Naive thymus-derived CD4-positive, alpha-beta T cell (primary cell): ENCODE measurements around the gene KCNT1. TPM values are rescaled to one million over a fixed set of nuclear protein-coding genes. Genes with fewer than 3 reads are reported as not detected.

Source experiments
- ATAC-seq: fragments of 150-1000 bp; cut with Tn5 transposase; 2 replicates; pipeline ENCODE4 v1.10.0; 2021; ENCODE audit warnings: mild to moderate bottlenecking, moderate library complexity
- CTCF ChIA-PET: fragments of 350-600 bp; sonication (Branson Sonifier 250); formaldehyde crosslinking; loops from one replicate; lab custom pipeline; 2021; ENCODE audit warnings: antibody characterized with exemption; lab: Charles Lee
- POLR2A ChIA-PET: fragments of 350-600 bp; sonication (Branson Sonifier 250); formaldehyde crosslinking; loops from one replicate; lab custom pipeline; 2021; ENCODE audit warnings: antibody characterized with exemption, inconsistent platforms; lab: Charles Lee
- DNase-seq, 9 donors: peaks; one replicate each; pipeline versions ENCODE4 v3.0.0 to v3.0.0-alpha.2; 2020 to 2022; ENCODE audit warnings: mixed read lengths in 1 of 9
- H3K27ac ChIP-seq: one replicate; pipeline ENCODE4 v1.7.0; 2013; ENCODE audit warnings: mild to moderate bottlenecking, low read depth, low read length, moderate library complexity
- H3K27me3 ChIP-seq, 2 donors: one replicate each; pipeline ENCODE4 v1.7.0; 2013; ENCODE audit warnings: low read length in 2 of 2, mild to moderate bottlenecking in 2 of 2, moderate library complexity in 2 of 2; ENCODE audit not compliant: control insufficient read depth in 2 of 2, insufficient read depth in 2 of 2
- H3K36me3 ChIP-seq, 3 experiments: 1 replicate in 2 of 3; 2 replicates in 1 of 3; pipeline ENCODE4 v1.7.0; 2013; ENCODE audit warnings: low read length in 3 of 3, mild to moderate bottlenecking in 3 of 3, moderate library complexity in 1 of 3; ENCODE audit not compliant: insufficient read depth in 3 of 3, control insufficient read depth in 2 of 3
- H3K4me1 ChIP-seq, 2 donors: one replicate each; pipeline ENCODE4 v1.7.0; 2013; ENCODE audit warnings: low read length in 2 of 2, mild to moderate bottlenecking in 2 of 2, moderate library complexity in 1 of 2; ENCODE audit not compliant: control insufficient read depth in 2 of 2, insufficient read depth in 2 of 2
- H3K4me3 ChIP-seq: 2 replicates; pipeline ENCODE4 v1.7.0; 2013; ENCODE audit warnings: mild to moderate bottlenecking, low read length
- H3K9me3 ChIP-seq, 3 experiments: 1 replicate in 2 of 3; 2 replicates in 1 of 3; pipeline ENCODE4 v1.7.0; 2013; ENCODE audit warnings: low read length in 3 of 3; ENCODE audit not compliant: control insufficient read depth in 2 of 3
- H3K27ac Mint-ChIP-seq, 9 donors: one replicate each; pipeline ENCODE4 v1.8.0; 2020 to 2022; ENCODE audit warnings: mixed read lengths in 9 of 9, mild to moderate bottlenecking in 8 of 9, moderate library complexity in 5 of 9, inconsistent platforms in 2 of 9
- H3K27me3 Mint-ChIP-seq, 5 donors: one replicate each; pipeline ENCODE4 v1.8.0; 2021 to 2022; ENCODE audit warnings: mixed read lengths in 5 of 5, mild to moderate bottlenecking in 1 of 5
- H3K36me3 Mint-ChIP-seq, 5 donors: one replicate each; pipeline ENCODE4 v1.8.0; 2020 to 2022; ENCODE audit warnings: mixed read lengths in 5 of 5, mild to moderate bottlenecking in 3 of 5, inconsistent platforms in 1 of 5
- H3K4me1 Mint-ChIP-seq, 7 donors: one replicate each; pipeline ENCODE4 v1.8.0; 2020 to 2022; ENCODE audit warnings: mixed read lengths in 7 of 7, mild to moderate bottlenecking in 3 of 7, inconsistent platforms in 1 of 7
- H3K4me3 Mint-ChIP-seq, 10 donors: one replicate each; pipeline ENCODE4 v1.8.0; 2020 to 2022; ENCODE audit warnings: mild to moderate bottlenecking in 10 of 10, mixed read lengths in 10 of 10, moderate library complexity in 6 of 10, inconsistent platforms in 2 of 10
- H3K9me3 Mint-ChIP-seq, 11 donors: one replicate each; pipeline ENCODE4 v1.8.0; 2020 to 2022; ENCODE audit warnings: mixed read lengths in 11 of 11, mild to moderate bottlenecking in 4 of 11, inconsistent platforms in 1 of 11, moderate library complexity in 1 of 11
- intact Hi-C, 2 donors: fragments of 100-400 bp; cut with micrococcal nuclease; formaldehyde crosslinking; loops; one replicate each; pipeline ENCODE4 v1.15.1; 2023
- polyA plus RNA-seq, 2 donors: library from polyadenylated mRNA; unstranded; fragments of 300-500 nt; fragmentation: Illumina TruSeq; gene quantifications; one replicate each; pipeline ENCODE4 v1.2.3, GENCODE V29; 2021
- total RNA-seq, 6 experiments: library from RNA in 5 of 6; stranded (reverse) in 5 of 6; gene quantifications; 1 replicate in 5 of 6; 2 replicates in 1 of 6; pipeline ENCODE4 v1.2.3 and lab custom pipeline; 2021 to 2026

The KCNT1 gene
- total and polyA plus RNA-seq, 7 experiments from 2014 or later: 0.29 TPM; not detected in 6

DNA sequence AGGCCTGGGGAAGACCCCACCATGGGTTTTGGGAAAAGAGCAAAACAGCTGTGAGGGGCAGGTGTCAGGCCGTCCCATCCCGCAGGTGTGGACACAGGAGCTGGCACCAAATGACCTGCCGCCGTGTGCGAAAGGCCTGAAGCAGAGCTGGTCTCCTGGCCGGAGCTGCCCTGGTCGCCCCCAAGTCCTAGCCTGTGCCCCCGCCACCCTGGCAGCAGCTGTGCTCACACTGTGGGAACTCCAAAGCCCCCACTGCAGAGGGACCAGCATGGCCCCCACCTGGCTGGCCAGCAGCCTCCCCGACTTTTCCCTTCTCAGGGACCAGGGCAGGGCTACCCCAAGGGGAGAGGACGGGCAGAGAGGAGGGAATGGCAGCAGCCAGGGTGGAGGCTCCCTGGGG, 88.4 kb downstream of the KCNT1 start:
- no peak overlapping the region for H3K4me3 ChIP-seq
- ATAC-seq: no peak

DNA sequence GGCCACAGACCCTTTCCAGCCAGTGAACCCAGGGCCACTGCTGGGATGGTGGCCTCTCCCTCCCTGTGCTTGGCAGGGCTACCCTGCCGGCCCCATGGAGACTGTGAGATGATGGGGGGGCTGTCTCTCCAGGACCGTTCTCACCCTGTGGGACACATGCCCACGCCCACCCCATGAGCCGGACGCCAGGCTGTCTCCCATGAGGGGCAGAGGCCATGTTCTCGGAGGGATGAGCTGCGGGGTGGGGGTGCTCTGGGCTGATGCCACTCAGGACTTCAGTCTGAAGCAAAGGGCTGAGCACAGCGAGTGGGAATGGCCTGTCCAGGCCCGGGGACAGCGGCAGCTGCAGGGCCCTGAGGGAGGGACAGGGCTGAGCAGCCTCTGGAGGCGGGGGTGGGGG, 88.9 kb downstream of the KCNT1 start:
- POLR2A ChIA-PET: no interaction called here
- H3K36me3 Mint-ChIP-seq: no peaks in the 10 kb centered on the region
- peak; percentile 23 for ATAC-seq
- H3K9me3 Mint-ChIP-seq: no peaks in the 10 kb centered on the region
- CTCF ChIA-PET: no interaction called here
- H3K4me3 Mint-ChIP-seq: no peak overlapping the region
- no peaks in the 10 kb centered on the region for H3K4me1 Mint-ChIP-seq
- H3K27ac Mint-ChIP-seq: no peak overlapping the region
- intact Hi-C loops: no loop called here
- Histone ChIP-seq H3K4me3 (no peak overlapping the region), H3K4me1 (no peaks in the 10 kb centered on the region), H3K36me3 (no peaks in the 10 kb centered on the region), H3K27ac (no peak overlapping the region), H3K9me3 (no peaks in the 10 kb centered on the region), H3K27me3 (no peaks in the 10 kb centered on the region)
- DNase-seq: no peak
- H3K27me3 Mint-ChIP-seq: no peaks in the 10 kb centered on the region

More for the DNA sequence above, 88.4 kb downstream of the KCNT1 start:
- ChIA-PET POLR2A (no interaction called here), CTCF (no interaction called here)
- Mint-ChIP-seq H3K36me3 (no peaks in the 10 kb centered on the region), H3K27ac (no peak overlapping the region), H3K27me3 (no peaks in the 10 kb centered on the region), H3K4me1 (no peaks in the 10 kb centered on the region), H3K4me3 (no peak overlapping the region), H3K9me3 (no peaks in the 10 kb centered on the region)
- Histone ChIP-seq H3K36me3 (no peaks in the 10 kb centered on the region), H3K9me3 (no peaks in the 10 kb centered on the region), H3K27me3 (no peaks in the 10 kb centered on the region), H3K27ac (no peak overlapping the region), H3K4me1 (no peaks in the 10 kb centered on the region)
- intact Hi-C loops: no loop called here
- DNase-seq: no peak

GRCh38 chr9:135791431-135792267, 89.7 kb downstream of the KCNT1 start:
- Histone ChIP-seq H3K27ac (no peak overlapping the region), H3K9me3 (no peaks in the 10 kb centered on the region), H3K36me3 (no peaks in the 10 kb centered on the region), H3K4me1 (no peaks in the 10 kb centered on the region), H3K27me3 (no peaks in the 10 kb centered on the region), H3K4me3 (no peak overlapping the region)
- Mint-ChIP-seq H3K9me3 (no peaks in the 10 kb centered on the region), H3K4me3 (no peak overlapping the region), H3K36me3 (no peaks in the 10 kb centered on the region), H3K27ac (no peak overlapping the region), H3K4me1 (no peaks in the 10 kb centered on the region), H3K27me3 (no peaks in the 10 kb centered on the region)
- ATAC-seq: peak; percentile 8
- ChIA-PET POLR2A (no interaction called here), CTCF (no interaction called here)
- no peak for DNase-seq
- intact Hi-C loops: no loop called here

- no peak for DNase-seq
- ATAC-seq: no peak
- H3K27me3 Mint-ChIP-seq: peaks cover 0 to 4% (median 0%) of the 10 kb centered on the region in 5 donors
These were observed 90.5 kb downstream of the KCNT1 start for GRCh38 chr9:135792268-135793128.

DNA sequence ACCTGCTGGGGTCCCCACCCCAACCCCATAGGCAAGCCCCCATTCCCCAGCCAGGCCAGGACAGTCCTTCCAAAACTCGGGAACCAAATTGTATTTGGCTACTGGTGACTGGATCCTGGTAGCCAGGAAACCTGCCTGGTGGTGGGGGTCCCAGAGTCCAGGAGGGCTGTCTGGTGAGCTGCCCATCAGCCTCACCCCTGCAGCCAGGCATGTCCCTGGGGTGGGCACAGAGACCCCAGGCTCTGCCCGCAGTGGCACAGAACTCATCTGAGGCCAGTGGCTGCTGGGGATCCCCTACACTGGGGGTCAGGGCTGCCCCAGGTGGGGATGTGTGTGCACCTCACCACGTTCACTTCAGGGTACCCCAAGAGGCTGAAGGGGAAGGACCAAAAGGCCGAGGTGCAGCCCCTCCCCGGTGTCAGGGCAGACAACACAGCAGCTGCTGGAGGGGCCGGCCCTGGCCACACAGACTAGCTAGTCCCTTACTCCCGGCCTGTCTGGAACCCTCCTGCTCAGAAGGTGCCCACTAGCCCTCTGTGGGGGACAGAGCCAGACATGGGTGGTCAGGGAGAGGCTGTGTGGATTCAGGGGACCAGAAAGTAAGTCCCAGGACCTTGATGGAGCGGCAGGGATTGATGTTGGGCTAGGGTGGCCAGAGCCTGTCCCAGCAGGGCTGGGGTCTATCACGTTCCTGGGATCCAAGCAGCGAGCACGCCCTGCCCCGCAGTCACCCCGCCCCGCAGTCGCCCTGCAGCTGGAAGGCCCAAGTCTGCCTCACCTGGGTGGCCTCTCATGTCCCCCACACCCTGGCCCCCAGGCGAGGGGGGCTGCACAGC, 91.5 kb downstream of the KCNT1 start:
- Mint-ChIP-seq H3K4me1 (peaks cover 0 to 8% (median 0%) of the 10 kb centered on the region in 7 donors), H3K4me3 (no peak overlapping the region), H3K36me3 (peaks cover 0 to under 1% (median 0%) of the 10 kb centered on the region in 5 donors), H3K9me3 (no peaks in the 10 kb centered on the region), H3K27ac (peak overlapping the region in 1 of 9 donors; percentile 41), H3K27me3 (peaks cover 0 to 10% (median 0%) of the 10 kb centered on the region in 5 donors)
- ChIA-PET POLR2A (no interaction called here), CTCF (no interaction called here)
- Histone ChIP-seq H3K4me1 (no peaks in the 10 kb centered on the region), H3K27ac (no peak overlapping the region), H3K36me3 (no peaks in the 10 kb centered on the region), H3K27me3 (no peaks in the 10 kb centered on the region), H3K4me3 (no peak overlapping the region), H3K9me3 (no peaks in the 10 kb centered on the region)
- DNase-seq: no peak
- intact Hi-C loops: no loop called here
- no peak for ATAC-seq

More at GRCh38 chr9:135792268-135793128, 90.5 kb downstream of the KCNT1 start:
- intact Hi-C loops: no loop called here
- POLR2A ChIA-PET: no interaction called here
- CTCF ChIA-PET: no interaction called here
- no peaks in the 10 kb centered on the region for H3K9me3 ChIP-seq
- Mint-ChIP-seq H3K4me1 (peaks cover 0 to 1% (median 0%) of the 10 kb centered on the region in 7 donors), H3K27ac (no peak overlapping the region), H3K36me3 (no peaks in the 10 kb centered on the region), H3K9me3 (no peaks in the 10 kb centered on the region), H3K4me3 (no peak overlapping the region)
- H3K4me1 ChIP-seq: no peaks in the 10 kb centered on the region
- no peak overlapping the region for H3K4me3 ChIP-seq
- no peaks in the 10 kb centered on the region for H3K36me3 ChIP-seq
- no peak overlapping the region for H3K27ac ChIP-seq
- no peaks in the 10 kb centered on the region for H3K27me3 ChIP-seq

- intact Hi-C loops: no loop called here
- H3K4me1 Mint-ChIP-seq: peaks cover 0 to 10% (median 0%) of the 10 kb centered on the region in 7 donors
- H3K27me3 ChIP-seq: no peaks in the 10 kb centered on the region
- H3K36me3 Mint-ChIP-seq: peaks cover 0 to 3% (median 0%) of the 10 kb centered on the region in 5 donors
- DNase-seq: no peak
- H3K9me3 Mint-ChIP-seq: no peaks in the 10 kb centered on the region
- H3K4me3 ChIP-seq: no peak overlapping the region
- no peaks in the 10 kb centered on the region for H3K36me3 ChIP-seq
- CTCF ChIA-PET: no interaction called here
- POLR2A ChIA-PET: no interaction called here
- no peak overlapping the region for H3K27ac Mint-ChIP-seq
- peaks cover 0 to 12% (median 0%) of the 10 kb centered on the region in 5 donors for H3K27me3 Mint-ChIP-seq
- H3K27ac ChIP-seq: no peak overlapping the region
- no peaks in the 10 kb centered on the region for H3K9me3 ChIP-seq
- no peaks in the 10 kb centered on the region for H3K4me1 ChIP-seq
- ATAC-seq: no peak
- no peak overlapping the region for H3K4me3 Mint-ChIP-seq
These were observed 92.0 kb downstream of the KCNT1 start for GRCh38 chr9:135794057-135794335.
